IMR-90 (cell line): ENCODE data around the gene KCNK17. TPM values are rescaled to one million over a fixed set of nuclear protein-coding genes. Genes with fewer than 3 reads are reported as not detected.

ENCODE experiments used
- ATAC-seq: fragments of 200-7000 bp; cut with Tn5 transposase; 2 replicates; pipeline ENCODE4 v1.9.1; 2020; ENCODE audit warnings: low read depth, mild to moderate bottlenecking, moderate library complexity
- BruUV-seq: library from RNA; stranded (reverse); fragments of 400-500 nt; replicated peaks from 2 replicates; lab custom pipeline; 2021; lab: Mats Ljungman, UMichigan
- CTCF ChIA-PET: fragments of 300-600 bp; formaldehyde crosslinking; extraction: SDS; loops from one replicate; lab custom pipeline; 2021; ENCODE audit warnings: antibody characterized with exemption; lab: Yijun Ruan, JAX
- POLR2A ChIA-PET: fragments of 300-600 bp; sonication (Branson Sonifier 250); formaldehyde crosslinking; loops from one replicate; lab custom pipeline; 2022; ENCODE audit warnings: antibody characterized with exemption; ENCODE audit not compliant: unreplicated experiment; lab: Charles Lee
- DNase-seq: peaks from one replicate; pipeline ENCODE4 v3.0.0; 2013
- H2AFZ ChIP-seq: replicated peaks from 2 replicates; pipeline ENCODE3; 2013; ENCODE audit warnings: low read length, mild to moderate bottlenecking; ENCODE audit not compliant: poor library complexity
- H2AK5ac ChIP-seq: 2 replicates; pipeline ENCODE4 v1.6.1; 2013; ENCODE audit warnings: low read depth, low read length, inconsistent platforms
- H2AK9ac ChIP-seq: replicated peaks from 2 replicates; pipeline ENCODE3; 2013; ENCODE audit warnings: mild to moderate bottlenecking, low read depth, low read length, moderate library complexity; ENCODE audit not compliant: poor library complexity
- H2BK120ac ChIP-seq: 2 replicates; pipeline ENCODE4 v1.6.1; 2013; ENCODE audit warnings: low read depth, low read length, inconsistent platforms
- H2BK15ac ChIP-seq: 3 replicates; pipeline ENCODE4 v1.6.1; 2013; ENCODE audit warnings: low read depth, low read length, inconsistent platforms
- H2BK20ac ChIP-seq: 2 replicates; pipeline ENCODE4 v1.6.1; 2013; ENCODE audit warnings: low read depth, mild to moderate bottlenecking, inconsistent platforms, low read length, moderate library complexity
- H2BK5ac ChIP-seq: 2 replicates; pipeline ENCODE4 v1.6.1; 2013; ENCODE audit warnings: mild to moderate bottlenecking, low read depth, low read length, inconsistent platforms; ENCODE audit not compliant: poor library complexity, severe bottlenecking
- H3K14ac ChIP-seq: replicated peaks from 2 replicates; pipeline ENCODE4 v1.6.1; 2013; ENCODE audit warnings: low read depth, low read length, inconsistent platforms
- H3K18ac ChIP-seq: 2 replicates; pipeline ENCODE4 v1.6.1; 2013; ENCODE audit warnings: low read depth, low read length, control low read depth
- H3K23ac ChIP-seq: 2 replicates; pipeline ENCODE4 v1.6.1; 2013; ENCODE audit warnings: low read depth, low read length, inconsistent platforms
- H3K27ac ChIP-seq: 2 replicates; pipeline ENCODE4 v1.5.1; 2013; ENCODE audit warnings: mild to moderate bottlenecking, control low read depth, low read length; ENCODE audit not compliant: insufficient read depth
- H3K27me3 ChIP-seq: 2 replicates; pipeline ENCODE4 v1.6.1; 2013; ENCODE audit warnings: low read length; ENCODE audit not compliant: control insufficient read depth, insufficient read depth
- H3K36me3 ChIP-seq: 2 replicates; pipeline ENCODE4 v1.6.1; 2013; ENCODE audit warnings: low read length, mixed read lengths; ENCODE audit not compliant: control insufficient read depth, insufficient read depth
- H3K4ac ChIP-seq: 2 replicates; pipeline ENCODE4 v1.6.1; 2013; ENCODE audit warnings: low read depth, low read length, inconsistent platforms
- H3K4me1 ChIP-seq: 2 replicates; pipeline ENCODE4 v1.6.1; 2013; ENCODE audit warnings: low read length, mixed read lengths; ENCODE audit not compliant: control insufficient read depth, insufficient read depth
- H3K4me2 ChIP-seq: 2 replicates; pipeline ENCODE4 v1.6.1; 2013; ENCODE audit warnings: low read depth, mild to moderate bottlenecking, control low read depth, low read length, moderate library complexity
- H3K4me3 ChIP-seq: 2 replicates; pipeline ENCODE4 v1.5.1; 2013; ENCODE audit warnings: low read depth, mild to moderate bottlenecking, control low read depth, low read length, moderate library complexity; ENCODE audit not compliant: insufficient read depth
- H3K56ac ChIP-seq: 2 replicates; pipeline ENCODE4 v1.6.1; 2013; ENCODE audit warnings: low read length, inconsistent platforms; ENCODE audit not compliant: insufficient read depth; ENCODE audit errors: extremely low read depth
- H3K79me1 ChIP-seq, 2 experiments: 2 replicates each; pipeline ENCODE4 v1.6.1; 2013; ENCODE audit warnings: low read length in 2 of 2, inconsistent platforms in 1 of 2, low read depth in 1 of 2
- H3K9ac ChIP-seq: 2 replicates; pipeline ENCODE4 v1.6.1; 2013; ENCODE audit warnings: low read depth, low read length, control low read depth
- H3K9me1 ChIP-seq: 2 replicates; pipeline ENCODE4 v1.6.1; 2013; ENCODE audit warnings: low read length, inconsistent platforms; ENCODE audit not compliant: insufficient read depth
- H3K9me3 ChIP-seq: 2 replicates; pipeline ENCODE4 v1.6.1; 2013; ENCODE audit warnings: low read length; ENCODE audit not compliant: control insufficient read depth, insufficient read depth
- H4K20me1 ChIP-seq: 2 replicates; pipeline ENCODE4 v1.6.1; 2013; ENCODE audit warnings: low read length, inconsistent platforms; ENCODE audit not compliant: insufficient read depth
- H4K5ac ChIP-seq: 2 replicates; pipeline ENCODE4 v1.6.1; 2013; ENCODE audit warnings: mild to moderate bottlenecking, low read depth, low read length, control low read depth
- H4K8ac ChIP-seq, 2 experiments: 2 replicates each; pipeline ENCODE4 v1.6.1; 2013; ENCODE audit warnings: low read depth in 2 of 2, low read length in 2 of 2, control low read depth in 1 of 2, inconsistent platforms in 1 of 2
- H4K91ac ChIP-seq: 2 replicates; pipeline ENCODE4 v1.6.1; 2013; ENCODE audit warnings: low read depth, low read length, inconsistent platforms; ENCODE audit not compliant: insufficient read depth
- BHLHE40 ChIP-seq: fragments of 150-350 bp; IDR thresholded peaks from 2 replicates; pipeline ENCODE4 v1.6.1; 2016; ENCODE audit warnings: mild to moderate bottlenecking, low read depth, low read length
- CEBPB ChIP-seq: IDR thresholded peaks from 2 replicates; pipeline ENCODE4 v1.6.1; 2012; ENCODE audit warnings: low read depth, low read length, improper control_type of control experiment
- CHD1 ChIP-seq: IDR thresholded peaks from 2 replicates; pipeline ENCODE4 v1.6.1; 2012; ENCODE audit warnings: low read depth, low read length, improper control_type of control experiment
- FOS ChIP-seq: fragments of 150-350 bp; IDR thresholded peaks from 2 replicates; pipeline ENCODE4 v1.6.1; 2016; ENCODE audit warnings: low read depth, low read length
- MAFK ChIP-seq: IDR thresholded peaks from 2 replicates; pipeline ENCODE4 v1.6.1; 2012; ENCODE audit warnings: low read depth, low read length, improper control_type of control experiment
- MAZ ChIP-seq: IDR thresholded peaks from 2 replicates; pipeline ENCODE4 v1.6.1; 2012; ENCODE audit warnings: low read depth, mild to moderate bottlenecking, low read length, improper control_type of control experiment, moderate library complexity, borderline replicate concordance
- MXI1 ChIP-seq: IDR thresholded peaks from 2 replicates; pipeline ENCODE4 v1.6.1; 2012; ENCODE audit warnings: low read depth, mild to moderate bottlenecking, low read length, moderate library complexity, borderline replicate concordance
- NFE2L2 ChIP-seq: fragments of 150-350 bp; IDR thresholded peaks from 2 replicates; pipeline ENCODE4 v1.6.1; 2016; ENCODE audit warnings: low read depth, mild to moderate bottlenecking, low read length
- POLR2A ChIP-seq: IDR thresholded peaks from 2 replicates; pipeline ENCODE4 v1.6.1; 2012; ENCODE audit warnings: mild to moderate bottlenecking, low read depth, low read length
- RAD21 ChIP-seq: IDR thresholded peaks from 2 replicates; pipeline ENCODE4 v1.6.1; 2012; ENCODE audit warnings: low read length, improper control_type of control experiment
- RCOR1 ChIP-seq: IDR thresholded peaks from 2 replicates; pipeline ENCODE4 v1.6.1; 2012; ENCODE audit warnings: mild to moderate bottlenecking, low read length, improper control_type of control experiment; ENCODE audit not compliant: insufficient replicate concordance
- RFX5 ChIP-seq: IDR thresholded peaks from 2 replicates; pipeline ENCODE4 v1.8.0; 2012; ENCODE audit warnings: low read depth, mild to moderate bottlenecking, low read length, moderate library complexity
- SMC3 ChIP-seq: fragments of 150-350 bp; IDR thresholded peaks from 2 replicates; pipeline ENCODE4 v1.6.1; 2016; ENCODE audit warnings: low read depth, mild to moderate bottlenecking, antibody characterized with exemption, low read length, moderate library complexity
- USF2 ChIP-seq: fragments of 150-350 bp; IDR thresholded peaks from 2 replicates; pipeline ENCODE4 v1.6.1; 2017; ENCODE audit warnings: mild to moderate bottlenecking, antibody characterized with exemption, low read length, low read depth
- WGBS, 2 experiments: methylation state at CpG; one replicate each; pipeline versions ENCODE4 v1.1.5 to v1.1.7; 2013; ENCODE audit warnings: missing lambda C conversion rate in 2 of 2; ENCODE audit not compliant: insufficient read length in 1 of 2; ENCODE audit errors: extremely low coverage in 2 of 2; 5-methylcytosine and 5-hydroxymethylcytosine counted together
- dilution Hi-C: fragments of 300-500 bp; cut with HindIII; formaldehyde crosslinking; loops from one replicate; pipeline ENCODE4 v1.14.3; 2018; ENCODE audit warnings: low sequenced_read_pairs; ENCODE audit not compliant: unreplicated experiment
- in situ Hi-C: fragments of 300-500 bp; cut with MboI; formaldehyde crosslinking; loops from 3 replicates; pipeline ENCODE4 v1.14.3; 2019; ENCODE audit warnings: low sequenced_read_pairs, inconsistent platforms, mixed read lengths
- intact Hi-C: fragments of 100-400 bp; cut with micrococcal nuclease; formaldehyde crosslinking; loops from 2 replicates; pipeline ENCODE4 v1.10.0; 2022
- polyA plus RNA-seq, 3 experiments: library from polyadenylated mRNA; depleted of rRNA; stranded (reverse); fragments of >200 nt; gene quantifications; 2 replicates each; pipeline ENCODE4 v1.2.3, GENCODE V29; 2012; ENCODE audit warnings: low replicate concordance in 1 of 3
- total RNA-seq: library from RNA; depleted of rRNA; stranded (reverse); fragments of >200 nt; gene quantifications from 2 replicates; pipeline ENCODE4 v1.2.3, GENCODE V29; 2012
- TF ChIP-seq, protein P1 (sequence below): conservative IDR thresholded peaks from 2 replicates; pipeline ENCODE4 v1.5.1; 2012; ENCODE audit warnings: mild to moderate bottlenecking, low read depth, low read length, improper control_type of control experiment
- TF ChIP-seq, protein P2 (sequence below): fragments of 150-350 bp; IDR thresholded peaks from 2 replicates; pipeline ENCODE4 v1.6.1; 2016; ENCODE audit warnings: low read depth, mild to moderate bottlenecking, low read length, moderate library complexity, borderline replicate concordance

The KCNK17 gene
- total and polyA plus RNA-seq, 2 of the 4 experiments (the other 2 are of a cell fraction) = not detected

- no peaks in the 10 kb centered on the region for H3K36me3 ChIP-seq
- dilution Hi-C loops = no loop called here
- no TSS peak for BruUV-seq
- H3K23ac ChIP-seq = no peak overlapping the region
- H3K9me1 ChIP-seq = no peaks in the 10 kb centered on the region
- H3K27me3 ChIP-seq = no peaks in the 10 kb centered on the region; the same call in 1 of the 2 replicates
- H3K4ac ChIP-seq = no peak overlapping the region
- H3K4me3 ChIP-seq = no peak overlapping the region
- no peak overlapping the region for H3K27ac ChIP-seq
- no peak overlapping the region for H3K14ac ChIP-seq
- H3K9me3 ChIP-seq = no peaks in the 10 kb centered on the region
- no peak overlapping the region for H3K9ac ChIP-seq
- H3K4me1 ChIP-seq = no peaks in the 10 kb centered on the region
- ATAC-seq (no peak), DNase-seq (no peak)
- no peak overlapping the region for H3K18ac ChIP-seq
- H2BK5ac ChIP-seq = no peak overlapping the region
- H3K4me2 ChIP-seq = no peak overlapping the region
- H4K91ac ChIP-seq = no peak overlapping the region
- H3K56ac ChIP-seq = no peak overlapping the region
- no peak overlapping the region for H4K5ac ChIP-seq
- no CpG with 5 or more reads among the region's 7 CpGs for WGBS, 2 experiments
- no peak for TF ChIP-seq BHLHE40
- TF ChIP-seq MAZ = no peak
- no peak for TF ChIP-seq NFE2L2
- no peak for TF ChIP-seq MXI1
- no peak for TF ChIP-seq POLR2A
- TF ChIP-seq CEBPB = no peak
- TF ChIP-seq, protein P1, sequence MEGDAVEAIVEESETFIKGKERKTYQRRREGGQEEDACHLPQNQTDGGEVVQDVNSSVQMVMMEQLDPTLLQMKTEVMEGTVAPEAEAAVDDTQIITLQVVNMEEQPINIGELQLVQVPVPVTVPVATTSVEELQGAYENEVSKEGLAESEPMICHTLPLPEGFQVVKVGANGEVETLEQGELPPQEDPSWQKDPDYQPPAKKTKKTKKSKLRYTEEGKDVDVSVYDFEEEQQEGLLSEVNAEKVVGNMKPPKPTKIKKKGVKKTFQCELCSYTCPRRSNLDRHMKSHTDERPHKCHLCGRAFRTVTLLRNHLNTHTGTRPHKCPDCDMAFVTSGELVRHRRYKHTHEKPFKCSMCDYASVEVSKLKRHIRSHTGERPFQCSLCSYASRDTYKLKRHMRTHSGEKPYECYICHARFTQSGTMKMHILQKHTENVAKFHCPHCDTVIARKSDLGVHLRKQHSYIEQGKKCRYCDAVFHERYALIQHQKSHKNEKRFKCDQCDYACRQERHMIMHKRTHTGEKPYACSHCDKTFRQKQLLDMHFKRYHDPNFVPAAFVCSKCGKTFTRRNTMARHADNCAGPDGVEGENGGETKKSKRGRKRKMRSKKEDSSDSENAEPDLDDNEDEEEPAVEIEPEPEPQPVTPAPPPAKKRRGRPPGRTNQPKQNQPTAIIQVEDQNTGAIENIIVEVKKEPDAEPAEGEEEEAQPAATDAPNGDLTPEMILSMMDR = no peak
- no peak for TF ChIP-seq RCOR1
- no peak for TF ChIP-seq FOS
- no peak for TF ChIP-seq SMC3
- TF ChIP-seq, protein P2, sequence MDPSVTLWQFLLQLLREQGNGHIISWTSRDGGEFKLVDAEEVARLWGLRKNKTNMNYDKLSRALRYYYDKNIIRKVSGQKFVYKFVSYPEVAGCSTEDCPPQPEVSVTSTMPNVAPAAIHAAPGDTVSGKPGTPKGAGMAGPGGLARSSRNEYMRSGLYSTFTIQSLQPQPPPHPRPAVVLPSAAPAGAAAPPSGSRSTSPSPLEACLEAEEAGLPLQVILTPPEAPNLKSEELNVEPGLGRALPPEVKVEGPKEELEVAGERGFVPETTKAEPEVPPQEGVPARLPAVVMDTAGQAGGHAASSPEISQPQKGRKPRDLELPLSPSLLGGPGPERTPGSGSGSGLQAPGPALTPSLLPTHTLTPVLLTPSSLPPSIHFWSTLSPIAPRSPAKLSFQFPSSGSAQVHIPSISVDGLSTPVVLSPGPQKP = no peak
- TF ChIP-seq CHD1 = no peak
- no peak for TF ChIP-seq USF2
- TF ChIP-seq MAFK = no peak
- TF ChIP-seq RFX5 = no peak
- TF ChIP-seq RAD21 = no peak
- in situ Hi-C loops = no loop called here
- no peak overlapping the region for H2AK9ac ChIP-seq
- ChIA-PET POLR2A (no interaction called here), CTCF (no interaction called here)
- H3K79me1 ChIP-seq = no peaks in the 10 kb centered on the region
- H2AK5ac ChIP-seq = no peak overlapping the region
- intact Hi-C loops = no loop called here
- H2AFZ ChIP-seq = no peak overlapping the region
- no peak overlapping the region for H2BK15ac ChIP-seq
- H4K8ac ChIP-seq = no peak overlapping the region
- no peak overlapping the region for H2BK20ac ChIP-seq
- H2BK120ac ChIP-seq = no peak overlapping the region
- H4K20me1 ChIP-seq = no peaks in the 10 kb centered on the region
Measured at GRCh38 chr6:39333644-39334438, 19.6 kb upstream of the KCNK17 start.
